Measurements from ENCODE around the gene ST8SIA2. TPM values are rescaled to one million over a fixed set of nuclear protein-coding genes. Genes with fewer than 3 reads are reported as not detected.

The ST8SIA2 gene
- polyA plus RNA-seq, 1 donor from 2014 or later: 24.0 TPM

GRCh38 chr15:92416557-92416956 is 22.9 kb downstream of the ST8SIA2 start:
- Histone ChIP-seq H3K9me3 (ENCODE audit: low read length) (no peaks in the 10 kb centered on the region), H2AFZ (ENCODE audit: low read depth, low read length) (no peak overlapping the region), H3K9me2 (ENCODE audit: insufficient read depth, low read length) (no peaks in the 10 kb centered on the region), H3K27ac (ENCODE audit: low read length) (no peak overlapping the region), H3K36me3 (ENCODE audit: insufficient read depth, low read length) (peaks cover 8% of the 10 kb centered on the region), H3K4me2 (ENCODE audit: low read length) (no peak overlapping the region), H3K4me3 (ENCODE audit: low read length) (no peak overlapping the region), H3F3A (ENCODE audit: insufficient read depth, low read length, poor library complexity, severe bottlenecking) (no peaks in the 10 kb centered on the region), H3K79me2 (replicated peaks; ENCODE audit: insufficient read depth, low read length) (peaks cover 33% of the 10 kb centered on the region), H3K9ac (ENCODE audit: low read length) (no peak overlapping the region), H4K20me1 (ENCODE audit: insufficient read depth) (no peaks in the 10 kb centered on the region), H3K27me3 (ENCODE audit: insufficient read depth, low read depth, low read length) (no peaks in the 10 kb centered on the region)
- TF ChIP-seq EZH2 (IDR thresholded peaks at IDR 0.05; ENCODE audit: borderline replicate concordance, insufficient read depth, low read length, poor library complexity, severe bottlenecking) (no peak), CTCF (IDR thresholded peaks at IDR 0.05; ENCODE audit: poor library complexity, severe bottlenecking) (no peak), MXI1 (conservative IDR thresholded peaks at IDR 0.05; ENCODE audit: poor library complexity, severe bottlenecking) (no peak)

- Histone ChIP-seq H3K9ac (ENCODE audit: low read length) (no peak overlapping the region), H4K20me1 (ENCODE audit: insufficient read depth) (no peaks in the 10 kb centered on the region), H3F3A (ENCODE audit: insufficient read depth, low read length, poor library complexity, severe bottlenecking) (no peaks in the 10 kb centered on the region), H3K4me3 (ENCODE audit: low read length) (no peak overlapping the region), H3K36me3 (ENCODE audit: insufficient read depth, low read length) (peaks cover 12% of the 10 kb centered on the region), H3K9me3 (ENCODE audit: low read length) (no peaks in the 10 kb centered on the region), H3K9me2 (ENCODE audit: insufficient read depth, low read length) (no peaks in the 10 kb centered on the region), H3K79me2 (replicated peaks; ENCODE audit: insufficient read depth, low read length) (peaks cover 26% of the 10 kb centered on the region), H3K27me3 (ENCODE audit: insufficient read depth, low read depth, low read length) (no peaks in the 10 kb centered on the region), H3K27ac (ENCODE audit: low read length) (no peak overlapping the region), H2AFZ (ENCODE audit: low read depth, low read length) (no peak overlapping the region), H3K4me2 (ENCODE audit: low read length) (no peak overlapping the region)
- no peak for TF ChIP-seq EZH2 (IDR thresholded peaks at IDR 0.05; ENCODE audit: borderline replicate concordance, insufficient read depth, low read length, poor library complexity, severe bottlenecking)
- no peak for TF ChIP-seq EP300 (conservative IDR thresholded peaks at IDR 0.05; ENCODE audit: poor library complexity, severe bottlenecking)
- TF ChIP-seq RAD21 (conservative IDR thresholded peaks at IDR 0.05): no peak
- no peak for TF ChIP-seq POLR2AphosphoS5 (IDR thresholded peaks at IDR 0.05)
- no peak for TF ChIP-seq SMC3 (conservative IDR thresholded peaks at IDR 0.05; ENCODE audit: poor library complexity)
- TF ChIP-seq CTCF (IDR thresholded peaks at IDR 0.05; ENCODE audit: poor library complexity, severe bottlenecking): no peak
- no peak for TF ChIP-seq TAF1 (IDR thresholded peaks at IDR 0.05; ENCODE audit: low read depth)
- TF ChIP-seq REST (IDR thresholded peaks at IDR 0.05; ENCODE audit: borderline replicate concordance): no peak
- no peak for TF ChIP-seq MXI1 (conservative IDR thresholded peaks at IDR 0.05; ENCODE audit: poor library complexity, severe bottlenecking)
Measured at GRCh38 chr15:92417716-92418115, 24.0 kb downstream of the ST8SIA2 start.

Measured in neural cell (in vitro differentiated cells).